MCF 10A (cell line): ENCODE data around the gene TFCP2L1. TPM values are rescaled to one million over a fixed set of nuclear protein-coding genes. Genes with fewer than 3 reads are reported as not detected.

ENCODE experiments used
- BruUV-seq: library from RNA; stranded (reverse); fragments of 400-500 nt; replicated peaks from 2 replicates; lab custom pipeline; 2021; lab: Mats Ljungman, UMichigan
- CTCF ChIA-PET: fragments of 300-600 bp; sonication (Branson Sonifier 250); formaldehyde crosslinking; extraction: SDS; loops from one replicate; lab custom pipeline; 2021; ENCODE audit warnings: antibody characterized with exemption, inconsistent platforms; lab: Yijun Ruan, JAX
- POLR2A ChIA-PET: fragments of 300-600, 350-650 bp; sonication (Branson Sonifier 250); formaldehyde crosslinking; extraction: SDS; loops from one replicate; lab custom pipeline; 2020; ENCODE audit warnings: antibody characterized with exemption, inconsistent platforms; lab: Yijun Ruan, JAX
- DNase-seq: peaks from one replicate; pipeline ENCODE4 v3.0.0-alpha.2; 2018; ENCODE audit not compliant: unreplicated experiment
- H3K27ac Mint-ChIP-seq: one replicate; pipeline ENCODE4 v1.8.0; 2022; ENCODE audit warnings: mild to moderate bottlenecking, low read depth, mixed read lengths; ENCODE audit not compliant: unreplicated experiment
- H3K27me3 Mint-ChIP-seq: one replicate; pipeline ENCODE4 v1.8.0; 2022; ENCODE audit warnings: mixed read lengths; ENCODE audit not compliant: insufficient read depth, unreplicated experiment
- H3K36me3 Mint-ChIP-seq: one replicate; pipeline ENCODE4 v1.8.0; 2022; ENCODE audit warnings: mild to moderate bottlenecking, moderate library complexity, mixed read lengths; ENCODE audit not compliant: insufficient read depth, unreplicated experiment
- H3K4me1 Mint-ChIP-seq: one replicate; pipeline ENCODE4 v1.8.0; 2022; ENCODE audit warnings: mixed read lengths; ENCODE audit not compliant: insufficient read depth, unreplicated experiment
- H3K4me3 Mint-ChIP-seq: one replicate; pipeline ENCODE4 v1.8.0; 2022; ENCODE audit warnings: mild to moderate bottlenecking, moderate library complexity, mixed read lengths; ENCODE audit not compliant: unreplicated experiment
- H3K9me3 Mint-ChIP-seq: one replicate; pipeline ENCODE4 v1.8.0; 2022; ENCODE audit warnings: mixed read lengths; ENCODE audit not compliant: unreplicated experiment
- CTCF ChIP-seq: fragments of 200-600 bp; IDR thresholded peaks from one replicate; pipeline ENCODE4 v1.8.0; 2022; ENCODE audit warnings: antibody characterized with exemption, mild to moderate bottlenecking; ENCODE audit not compliant: unreplicated experiment
- intact Hi-C: fragments of 100-400 bp; cut with micrococcal nuclease; formaldehyde crosslinking; loops from 2 replicates; pipeline ENCODE4 v1.14.1; 2022
- total RNA-seq: library from RNA; stranded (reverse); gene quantifications from 2 replicates; pipeline ENCODE4 v1.2.3, GENCODE V29; 2022

TFCP2L1 gene
- total RNA-seq, 1 experiment from 2014 or later = 22.6 TPM

DNA sequence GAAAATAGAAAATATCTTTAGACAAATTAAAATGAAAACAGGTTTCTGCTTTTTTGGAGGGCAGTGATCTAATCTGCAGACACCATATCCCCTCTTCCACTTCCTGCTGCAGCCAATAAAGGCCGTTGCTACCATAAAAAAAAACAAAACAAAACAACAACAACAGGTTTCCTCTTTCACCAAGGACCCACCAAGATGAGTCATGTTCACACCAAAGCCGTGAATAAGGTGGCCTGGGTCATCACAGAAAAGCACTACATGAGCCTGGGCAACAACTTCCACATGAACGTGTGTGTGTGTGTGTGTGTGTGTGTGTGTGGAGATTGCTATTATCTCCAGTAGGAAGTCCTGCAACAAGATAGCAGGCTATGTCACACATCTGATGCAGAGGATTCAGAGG, 24.8 kb upstream of the TFCP2L1 start:
- POLR2A ChIA-PET = no interaction called here
- H3K36me3 Mint-ChIP-seq = no peaks in the 10 kb centered on the region
- CTCF ChIA-PET = no interaction called here
- H3K4me1 Mint-ChIP-seq = peaks cover 6% of the 10 kb centered on the region
- no peak overlapping the region for H3K27ac Mint-ChIP-seq
- no peak overlapping the region for H3K4me3 Mint-ChIP-seq
- intact Hi-C loops = no loop called here
- no TSS peak for BruUV-seq
- DNase-seq = no peak
- H3K9me3 Mint-ChIP-seq = no peaks in the 10 kb centered on the region
- TF ChIP-seq CTCF = no peak
- H3K27me3 Mint-ChIP-seq = peaks cover 67% of the 10 kb centered on the region

DNA sequence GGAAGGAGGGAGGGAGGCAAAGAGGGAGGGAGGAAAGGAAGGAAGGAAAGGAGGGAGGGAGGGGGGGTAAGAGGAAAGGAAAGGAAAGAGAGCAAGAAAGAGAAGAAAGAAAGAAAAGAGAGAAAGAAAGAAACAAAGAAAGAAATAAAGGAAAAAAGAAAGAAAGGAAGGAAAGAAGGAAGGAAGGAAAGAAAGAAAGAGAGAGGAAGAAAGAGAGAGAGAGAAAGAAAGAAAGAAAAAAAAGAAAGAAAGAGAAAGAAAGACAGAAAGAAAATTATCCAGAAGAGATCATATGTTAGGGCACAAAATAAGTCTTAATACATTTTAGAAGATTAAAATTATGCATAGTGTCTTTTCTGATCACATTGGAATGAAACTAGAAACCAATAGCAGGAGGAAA, 24.3 kb upstream of the TFCP2L1 start:
- CTCF ChIA-PET = no interaction called here

DNA sequence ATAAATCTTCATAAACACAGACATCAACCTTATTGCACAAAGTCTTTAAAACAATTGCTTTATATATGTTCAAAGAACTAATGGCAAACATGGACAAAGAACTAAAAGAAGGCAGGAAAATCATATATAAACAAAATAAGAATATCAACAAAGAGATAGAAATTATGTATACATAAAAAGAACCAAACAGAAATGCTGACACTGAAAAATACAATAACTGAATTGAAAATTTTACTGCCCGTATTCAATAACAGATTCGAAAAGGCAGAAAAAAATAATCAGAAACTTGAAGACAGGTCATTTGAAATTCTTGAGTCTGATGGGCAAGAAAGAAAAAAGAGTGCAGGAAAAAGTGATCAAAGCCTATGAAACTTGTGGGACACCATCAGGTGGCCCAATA, 22.0 kb upstream of the TFCP2L1 start:
- intact Hi-C loops = no loop called here
- no TSS peak for BruUV-seq

More for the DNA sequence above, 24.3 kb upstream of the TFCP2L1 start:
- no peaks in the 10 kb centered on the region for H3K36me3 Mint-ChIP-seq
- peaks cover 67% of the 10 kb centered on the region for H3K27me3 Mint-ChIP-seq
- H3K4me3 Mint-ChIP-seq = no peak overlapping the region
- BruUV-seq = no TSS peak
- DNase-seq = no peak
- intact Hi-C loops = no loop called here
- no peaks in the 10 kb centered on the region for H3K9me3 Mint-ChIP-seq
- TF ChIP-seq CTCF = no peak
- no peak overlapping the region for H3K27ac Mint-ChIP-seq
- peaks cover 6% of the 10 kb centered on the region for H3K4me1 Mint-ChIP-seq
- POLR2A ChIA-PET = no interaction called here

GRCh38 chr2:121304941-121305340, 19.9 kb upstream of the TFCP2L1 start:
- H3K27me3 Mint-ChIP-seq = peaks cover 36% of the 10 kb centered on the region
- DNase-seq = no peak
- ChIA-PET CTCF (interaction anchor here (0.9 kb wide), 1 partner anchor 51 kb away, joined by 3 read pairs; no protein-coding TSS in a partner anchor), POLR2A (no interaction called here)
- no peak overlapping the region for H3K4me3 Mint-ChIP-seq
- H3K4me1 Mint-ChIP-seq = peaks cover 19% of the 10 kb centered on the region
- no peak overlapping the region for H3K27ac Mint-ChIP-seq
- no TSS peak for BruUV-seq
- H3K36me3 Mint-ChIP-seq = no peaks in the 10 kb centered on the region
- intact Hi-C loops = no loop called here
- no peaks in the 10 kb centered on the region for H3K9me3 Mint-ChIP-seq
- TF ChIP-seq CTCF = no peak

More for the DNA sequence above, 22.0 kb upstream of the TFCP2L1 start:
- POLR2A ChIA-PET = no interaction called here
- H3K9me3 Mint-ChIP-seq = no peaks in the 10 kb centered on the region
- CTCF ChIA-PET = interaction anchor here (1.3 kb wide), 1 partner anchor 10 kb away, joined by 7 read pairs; no protein-coding TSS in a partner anchor
- H3K4me3 Mint-ChIP-seq = no peak overlapping the region
- peaks cover 19% of the 10 kb centered on the region for H3K4me1 Mint-ChIP-seq
- no peak overlapping the region for H3K27ac Mint-ChIP-seq
- TF ChIP-seq CTCF = no peak
- no peaks in the 10 kb centered on the region for H3K36me3 Mint-ChIP-seq
- peaks cover 50% of the 10 kb centered on the region for H3K27me3 Mint-ChIP-seq
- DNase-seq = no peak
